Measurements from ENCODE around the gene DNAJA2.
"Not testable (repeated sequence)": the region's sequence is repeated elsewhere in the genome, so short reads cannot be mapped to it uniquely, and the experiment has no call there.

DNA sequence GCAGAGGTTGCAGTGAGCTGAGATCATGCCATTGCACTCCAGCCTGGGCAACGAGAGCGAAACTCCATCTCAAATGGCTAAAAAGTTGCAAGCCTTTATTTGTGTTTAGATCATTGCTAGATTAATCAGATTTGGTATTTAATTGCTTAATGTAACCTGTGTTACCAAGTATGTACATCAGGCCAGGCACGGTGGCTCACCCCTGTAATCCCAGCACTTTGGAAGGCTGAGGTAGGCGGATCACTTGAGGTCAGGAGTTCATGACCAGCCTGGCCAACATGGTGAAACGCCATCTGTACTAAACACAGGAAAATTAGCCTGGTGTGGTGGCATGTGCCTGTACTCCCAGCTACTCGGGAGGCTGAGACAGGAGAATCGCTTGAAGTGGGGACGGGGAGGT is 28.8 kb downstream of the DNAJA2 start:
- TF ChIP-seq, protein P1, sequence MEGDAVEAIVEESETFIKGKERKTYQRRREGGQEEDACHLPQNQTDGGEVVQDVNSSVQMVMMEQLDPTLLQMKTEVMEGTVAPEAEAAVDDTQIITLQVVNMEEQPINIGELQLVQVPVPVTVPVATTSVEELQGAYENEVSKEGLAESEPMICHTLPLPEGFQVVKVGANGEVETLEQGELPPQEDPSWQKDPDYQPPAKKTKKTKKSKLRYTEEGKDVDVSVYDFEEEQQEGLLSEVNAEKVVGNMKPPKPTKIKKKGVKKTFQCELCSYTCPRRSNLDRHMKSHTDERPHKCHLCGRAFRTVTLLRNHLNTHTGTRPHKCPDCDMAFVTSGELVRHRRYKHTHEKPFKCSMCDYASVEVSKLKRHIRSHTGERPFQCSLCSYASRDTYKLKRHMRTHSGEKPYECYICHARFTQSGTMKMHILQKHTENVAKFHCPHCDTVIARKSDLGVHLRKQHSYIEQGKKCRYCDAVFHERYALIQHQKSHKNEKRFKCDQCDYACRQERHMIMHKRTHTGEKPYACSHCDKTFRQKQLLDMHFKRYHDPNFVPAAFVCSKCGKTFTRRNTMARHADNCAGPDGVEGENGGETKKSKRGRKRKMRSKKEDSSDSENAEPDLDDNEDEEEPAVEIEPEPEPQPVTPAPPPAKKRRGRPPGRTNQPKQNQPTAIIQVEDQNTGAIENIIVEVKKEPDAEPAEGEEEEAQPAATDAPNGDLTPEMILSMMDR (IDR thresholded peaks at IDR 0.05; ENCODE audit: low read length), result not testable (repeated sequence)
- not testable (repeated sequence) for TF ChIP-seq EZH2 (IDR thresholded peaks at IDR 0.05; ENCODE audit: borderline replicate concordance, low read length)

Data from OCI-LY1 (cell line).